NCI-H2196 (cell line): Measurements from ENCODE around the gene KCMF1.

Source experiments
- DNase-seq: peaks from one replicate; lab custom pipeline; 2025; ENCODE audit not compliant: unreplicated experiment; lab: John Stamatoyannopoulos, UW

Gene KCMF1

DNA sequence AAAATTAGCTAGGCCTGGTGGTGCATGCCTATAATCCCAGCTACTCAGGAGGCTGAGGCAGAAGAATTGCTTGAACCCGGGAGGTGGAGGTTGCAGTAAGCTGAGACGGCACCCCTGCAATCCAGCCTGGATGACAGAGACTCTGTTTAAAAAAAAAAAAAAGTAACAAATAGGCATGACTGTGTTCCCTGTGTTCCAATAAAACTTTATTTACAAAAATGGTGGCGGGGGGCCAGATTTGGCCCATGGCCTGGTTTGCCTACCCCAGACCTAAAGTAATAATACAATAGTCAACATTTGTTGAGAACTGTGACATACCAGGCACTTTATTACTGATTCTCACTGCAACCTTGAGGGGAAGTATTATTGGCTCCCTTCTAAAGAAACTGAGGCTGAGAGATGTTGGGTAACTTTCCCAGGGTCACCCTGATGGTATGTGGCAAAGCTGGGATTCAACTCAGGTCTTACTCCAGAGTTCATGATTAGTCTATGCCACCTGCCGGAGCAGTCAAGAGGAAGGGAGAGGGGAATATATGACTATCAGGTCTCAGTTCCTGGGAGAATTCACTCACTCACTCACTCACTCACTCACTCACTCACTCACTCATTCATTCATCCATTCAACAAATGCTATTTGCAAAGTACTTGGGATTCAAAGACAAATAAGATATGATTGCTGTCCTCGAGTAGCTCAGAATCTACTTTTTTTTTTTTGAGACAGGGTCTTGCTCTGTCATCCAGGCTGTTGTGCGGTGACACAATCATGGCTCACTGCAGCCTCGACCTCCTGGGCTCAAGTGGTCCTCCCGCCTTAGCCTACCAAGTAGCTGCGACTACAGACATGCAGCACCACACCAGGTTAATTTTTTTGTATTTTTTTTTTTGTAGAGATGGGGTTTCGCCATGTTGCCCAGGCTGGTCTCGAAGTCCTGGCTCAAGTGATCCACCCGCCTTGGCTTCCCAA is 14.3 kb upstream of the KCMF1 start:
- no peak for DNase-seq

DNA sequence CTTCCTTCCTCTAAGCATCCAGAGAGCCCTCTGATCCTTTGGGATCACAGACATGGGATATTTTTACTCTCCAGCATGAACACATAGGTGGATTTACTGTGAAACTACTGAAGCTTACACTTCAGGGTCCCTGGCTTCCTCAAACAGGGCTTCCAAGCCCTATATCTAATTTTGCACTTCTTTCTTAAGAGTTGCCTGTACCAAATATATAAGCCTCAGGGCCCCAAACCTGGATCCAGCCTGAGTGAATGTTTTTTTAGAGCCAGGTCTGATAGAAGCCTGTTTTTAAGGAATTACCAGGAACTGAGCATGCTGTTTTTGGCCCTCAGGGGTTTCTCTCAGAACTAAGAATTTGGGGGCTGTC is 13.2 kb upstream of the KCMF1 start:
- DNase-seq, result no peak

DNA sequence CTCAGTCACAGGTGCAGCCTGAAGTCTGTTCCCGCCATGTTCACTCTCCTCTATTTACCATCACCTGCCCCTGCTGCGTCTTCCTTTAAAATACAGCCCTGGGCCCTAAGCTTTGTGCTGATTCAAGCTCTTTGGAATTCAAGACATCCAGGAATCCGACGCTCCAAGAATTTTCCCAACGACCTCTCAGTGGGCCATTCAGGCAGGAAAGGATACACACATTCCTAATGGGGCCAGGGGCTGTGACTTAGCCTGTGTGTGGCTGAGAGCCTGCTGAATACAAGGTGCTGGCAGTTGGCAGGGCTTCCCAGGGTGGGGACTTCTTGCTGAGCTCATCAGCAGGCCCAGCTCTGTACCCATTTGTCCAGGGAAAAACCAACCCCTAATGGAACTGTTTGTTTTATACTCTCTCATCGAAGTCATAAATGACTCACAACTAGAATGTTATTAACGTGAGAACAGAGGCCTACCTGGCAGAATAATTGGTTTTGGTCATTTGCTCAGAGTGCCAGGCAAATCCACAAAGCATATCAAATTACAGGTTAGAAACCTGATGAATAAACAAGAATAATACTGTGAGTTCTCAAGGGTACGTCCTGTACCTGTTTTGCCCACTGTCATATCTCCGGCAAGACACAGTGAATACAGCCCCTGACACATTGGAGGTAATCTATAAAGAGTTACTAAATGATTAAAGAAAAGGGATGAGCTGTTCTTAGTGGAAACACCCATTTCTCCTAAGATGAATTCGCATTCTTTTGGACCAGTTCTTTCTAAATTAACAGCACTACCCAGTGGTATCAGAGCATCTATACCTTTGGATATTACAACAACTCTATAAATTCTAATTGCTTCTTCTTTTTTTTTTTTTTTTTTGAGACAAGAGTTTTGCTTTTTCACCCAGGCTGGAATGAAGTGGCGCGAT is 12.6 kb upstream of the KCMF1 start:
- peak; percentile 37 for DNase-seq

DNA sequence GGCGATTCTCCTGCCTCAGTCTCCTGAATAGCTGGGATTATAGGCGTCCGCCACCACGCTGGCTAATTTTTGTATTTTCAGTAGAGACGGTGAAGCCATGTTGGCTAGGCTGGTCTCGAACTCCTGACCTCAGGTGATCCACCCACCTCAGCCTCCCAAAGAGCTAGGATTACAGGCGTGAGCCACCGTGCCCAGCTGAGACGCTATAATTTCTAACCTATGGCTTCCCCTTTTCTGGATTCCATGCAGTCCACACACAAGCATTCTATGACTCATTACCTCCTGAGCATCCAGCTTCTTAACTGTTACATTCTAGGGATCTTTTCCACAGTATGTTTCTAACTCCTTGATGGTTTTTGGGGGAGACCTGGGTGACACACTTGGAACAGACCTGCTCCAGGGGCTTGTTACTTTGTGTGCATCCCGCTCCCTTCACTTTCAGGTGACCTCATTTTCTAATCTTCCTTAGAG is 11.8 kb upstream of the KCMF1 start:
- no peak for DNase-seq

DNA sequence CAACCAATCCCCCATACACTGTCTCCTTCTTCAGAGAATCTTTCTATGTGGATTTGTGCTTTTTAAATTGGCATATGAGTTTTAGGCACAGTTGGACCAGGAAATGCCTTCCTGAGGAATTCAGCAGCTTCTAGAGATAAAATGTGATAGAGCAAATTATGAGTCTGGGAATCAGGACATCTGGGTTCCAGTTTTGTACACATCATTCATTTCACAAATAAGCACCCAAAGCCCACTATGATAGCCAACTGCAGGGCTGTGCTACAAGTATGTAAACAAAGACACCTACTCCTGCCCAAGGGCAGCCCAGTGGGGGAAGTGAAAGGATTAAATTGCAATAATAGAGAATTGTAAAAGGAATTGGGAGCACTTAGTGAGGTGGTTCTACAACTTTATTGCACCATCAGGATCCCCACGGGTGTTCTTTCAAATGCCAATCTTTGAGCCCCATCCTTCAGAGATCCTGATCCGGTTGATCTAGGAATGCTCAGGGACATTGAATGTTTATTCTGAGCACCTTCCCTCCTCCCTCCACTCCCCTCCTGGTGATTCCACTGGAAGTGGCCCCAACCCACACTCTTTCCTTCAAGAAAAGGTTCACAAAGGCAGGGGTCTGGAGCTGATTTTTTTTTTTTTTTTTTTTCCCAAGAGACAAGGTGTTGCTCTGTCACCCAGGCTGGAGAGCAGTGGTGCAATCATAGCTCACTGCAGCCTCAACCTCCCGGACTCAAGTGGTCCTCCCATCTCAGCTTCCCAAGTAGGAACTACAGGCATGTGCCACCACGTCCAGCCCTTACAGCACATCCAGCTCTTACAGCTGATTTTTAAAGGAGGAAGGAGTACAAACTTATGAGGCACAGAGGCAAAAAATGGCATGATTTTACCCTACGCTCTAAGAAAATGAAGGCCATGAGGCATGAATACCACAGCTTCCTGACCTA is 11.1 kb upstream of the KCMF1 start:
- no peak for DNase-seq

DNA sequence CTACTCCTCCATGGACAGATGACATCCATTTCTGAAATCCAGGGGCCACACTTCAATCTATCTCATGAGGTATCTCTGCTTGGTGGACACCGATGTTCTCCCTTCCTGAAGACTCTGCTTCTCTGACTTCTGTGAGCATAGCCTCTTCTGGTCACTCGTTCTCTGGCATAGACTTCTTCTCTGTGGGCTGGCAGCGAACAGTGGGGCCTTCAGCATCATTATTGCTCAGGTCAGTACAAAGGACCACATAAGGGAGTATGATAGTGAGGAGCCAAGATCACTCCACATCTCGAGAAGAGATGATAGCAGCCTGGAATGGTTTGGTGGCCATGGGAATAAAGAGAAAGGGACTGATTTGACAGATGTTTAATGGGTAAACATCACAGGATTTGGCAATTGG is 8.0 kb upstream of the KCMF1 start:
- no peak for DNase-seq

DNA sequence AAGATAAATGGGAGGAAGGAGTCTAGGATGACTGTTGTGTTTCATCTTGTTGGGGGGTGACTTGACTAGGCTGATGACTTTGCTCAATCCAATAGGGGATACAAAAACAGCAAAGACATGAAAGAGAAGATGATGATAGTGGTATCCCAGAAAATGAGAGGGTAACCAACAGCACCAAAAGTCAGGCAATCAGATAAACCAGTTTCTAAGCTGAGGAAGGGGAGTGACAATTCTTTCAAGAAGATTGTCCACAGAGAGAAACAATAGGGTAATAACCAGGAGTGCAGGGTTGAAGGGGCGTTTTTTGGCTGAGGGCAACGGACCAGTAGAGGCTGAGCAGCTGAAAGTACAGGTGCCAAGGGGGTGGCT is 7.7 kb upstream of the KCMF1 start:
- DNase-seq, result no peak

DNA sequence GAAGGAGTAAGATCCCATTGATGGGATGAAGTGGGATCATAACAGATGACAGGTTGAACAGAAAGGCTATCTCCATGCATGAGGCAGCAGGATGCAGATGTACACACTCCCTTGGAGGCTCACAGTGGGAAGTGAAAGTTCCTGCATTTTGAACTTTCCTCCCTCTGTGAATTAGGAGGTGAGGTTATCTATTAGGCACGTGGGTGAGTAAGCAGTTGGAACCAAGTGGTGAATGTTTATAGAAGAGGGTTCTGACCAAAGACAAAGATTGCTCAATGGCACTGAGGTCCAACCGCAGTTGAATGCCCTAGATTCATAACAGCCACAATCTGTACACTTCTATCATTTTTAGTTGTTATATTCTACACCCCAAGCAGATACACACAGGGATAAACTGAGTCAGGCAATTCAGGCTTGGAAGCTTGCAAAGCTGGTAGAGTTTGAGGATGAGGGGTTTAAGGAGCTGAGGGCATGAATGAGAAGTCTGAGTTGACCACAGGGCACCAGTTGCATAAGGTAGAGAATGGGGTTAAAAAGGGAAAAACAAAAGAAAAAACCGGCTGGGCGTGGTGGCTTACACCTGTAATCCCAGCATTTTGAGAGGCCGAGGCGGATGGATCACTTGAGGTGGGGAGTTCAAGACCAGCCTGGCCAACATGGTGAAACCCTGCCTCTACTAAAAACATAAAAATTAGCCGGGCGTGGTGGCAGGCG is 7.1 kb upstream of the KCMF1 start:
- no peak for DNase-seq

DNA sequence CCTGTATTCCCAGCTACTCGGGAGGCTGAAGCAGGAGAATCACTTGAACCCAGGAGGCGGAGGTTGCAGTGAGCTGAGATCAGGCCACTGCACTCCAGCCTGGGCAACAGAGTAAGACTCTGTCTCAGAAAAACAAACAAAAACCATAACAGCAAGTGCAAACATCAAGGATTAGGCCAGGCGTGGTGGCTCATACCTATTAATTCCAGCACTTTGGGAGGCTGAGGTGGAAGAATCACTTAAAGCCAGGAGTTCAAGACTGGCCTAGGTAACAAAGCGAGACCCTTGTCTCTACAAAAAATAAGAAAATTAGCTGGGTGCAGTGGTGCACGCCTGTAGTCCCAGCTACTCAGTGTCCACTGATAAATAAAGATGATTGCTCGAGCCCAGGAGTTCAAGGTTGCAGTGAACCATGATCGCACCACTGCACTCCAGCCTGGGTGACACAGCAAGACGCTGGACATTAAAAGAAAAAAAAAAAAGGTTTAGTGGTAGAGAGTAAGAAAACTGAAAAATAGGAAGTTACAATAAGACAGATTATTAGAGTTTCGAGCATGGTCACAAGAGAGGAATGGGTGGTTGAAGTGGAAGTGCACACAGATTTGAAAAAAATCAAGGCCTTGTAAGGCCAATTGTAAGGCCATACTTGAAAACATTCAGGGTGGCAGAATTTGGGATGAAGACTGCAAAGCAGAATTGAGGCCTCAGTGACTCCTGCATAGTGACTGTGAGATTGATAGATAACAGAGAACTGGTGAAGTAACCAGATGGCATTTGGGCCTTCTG is 6.4 kb upstream of the KCMF1 start:
- DNase-seq, result no peak

DNA sequence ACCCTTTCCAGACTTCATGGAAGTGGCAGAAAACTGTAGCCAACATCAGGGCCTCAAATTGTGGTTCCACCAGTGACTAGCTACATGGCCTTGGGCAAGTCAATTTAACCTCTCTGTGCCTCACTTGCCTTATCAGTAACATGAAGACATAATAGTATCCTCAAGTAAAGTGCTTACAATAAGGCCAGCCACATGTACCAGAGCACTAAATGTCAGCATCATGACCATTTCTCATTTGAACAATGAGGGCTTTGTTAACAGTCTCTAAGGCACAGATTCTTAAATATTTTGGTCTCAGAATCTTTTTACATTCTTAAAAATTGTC is 5.8 kb upstream of the KCMF1 start:
- DNase-seq, result no peak

DNA sequence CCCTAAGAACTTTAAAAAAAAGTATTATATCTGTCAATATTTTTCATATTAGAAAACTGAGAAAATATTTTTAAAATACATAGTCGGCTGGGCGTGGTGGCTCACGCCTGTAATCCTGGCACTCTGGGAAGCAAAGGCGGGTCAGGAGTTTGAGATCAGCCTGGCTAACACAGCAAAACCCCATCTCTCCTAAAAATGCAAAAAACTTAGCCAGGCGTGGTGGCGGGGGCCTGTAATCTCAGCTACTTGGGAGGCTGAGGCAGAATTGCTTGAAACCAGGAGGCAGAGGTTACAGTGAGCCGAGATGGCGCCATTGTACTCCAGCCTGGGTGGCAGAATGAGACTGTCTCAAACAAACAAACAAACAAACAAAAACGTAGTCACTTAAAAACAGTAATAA is 5.1 kb upstream of the KCMF1 start:
- DNase-seq, result no peak

DNA sequence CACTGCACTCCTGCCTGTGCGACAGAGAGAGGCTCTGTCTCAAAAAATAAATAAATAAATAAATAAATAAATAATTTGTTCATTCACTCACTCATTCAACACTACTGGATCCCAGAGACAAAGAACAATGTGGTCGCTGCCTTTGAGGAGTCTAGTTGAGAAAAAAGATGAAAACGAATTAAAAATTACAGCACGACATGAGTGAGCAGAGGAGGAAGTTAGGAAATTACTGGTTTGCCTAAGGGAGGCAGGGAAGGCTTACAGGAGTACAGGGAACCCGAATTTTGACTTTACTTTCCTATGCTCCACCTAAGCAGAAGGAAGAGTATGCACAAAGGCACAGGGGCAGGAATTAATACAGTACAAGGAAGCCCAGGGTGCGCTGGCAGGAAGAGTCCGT is 4.2 kb upstream of the KCMF1 start:
- no peak for DNase-seq

DNA sequence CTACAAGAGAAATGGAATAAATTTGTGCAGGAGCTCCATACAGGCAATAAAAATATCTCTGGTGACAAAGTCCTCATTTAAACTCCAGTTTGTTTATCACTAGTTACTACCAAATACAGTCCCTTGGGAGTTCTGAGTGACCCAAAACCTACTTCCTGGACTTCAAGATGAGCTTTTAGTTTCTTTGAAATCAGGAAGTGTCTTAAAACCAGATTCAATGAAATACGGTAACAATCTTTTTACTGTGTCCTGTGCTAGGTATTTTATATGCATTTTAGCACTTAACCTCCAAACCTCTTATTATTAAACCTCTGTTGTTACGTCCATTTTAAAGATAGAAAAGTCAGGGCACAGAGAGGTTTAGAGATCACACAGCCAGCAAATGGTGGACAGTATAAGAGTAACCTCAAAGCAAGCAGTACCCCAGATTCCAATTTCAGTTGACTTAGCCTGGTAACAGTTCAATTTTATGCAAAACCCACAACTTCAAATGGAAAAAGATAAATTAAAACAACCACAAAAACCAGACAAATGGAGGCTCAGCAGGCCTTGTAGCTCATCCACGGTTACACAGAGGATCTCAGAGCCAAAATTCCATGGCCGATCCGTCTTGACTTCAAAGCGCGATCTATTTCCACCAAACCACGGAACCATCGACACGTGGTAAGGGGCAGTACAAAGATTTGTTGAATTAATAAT is 1.3 kb upstream of the KCMF1 start:
- DNase-seq, result no peak

DNA sequence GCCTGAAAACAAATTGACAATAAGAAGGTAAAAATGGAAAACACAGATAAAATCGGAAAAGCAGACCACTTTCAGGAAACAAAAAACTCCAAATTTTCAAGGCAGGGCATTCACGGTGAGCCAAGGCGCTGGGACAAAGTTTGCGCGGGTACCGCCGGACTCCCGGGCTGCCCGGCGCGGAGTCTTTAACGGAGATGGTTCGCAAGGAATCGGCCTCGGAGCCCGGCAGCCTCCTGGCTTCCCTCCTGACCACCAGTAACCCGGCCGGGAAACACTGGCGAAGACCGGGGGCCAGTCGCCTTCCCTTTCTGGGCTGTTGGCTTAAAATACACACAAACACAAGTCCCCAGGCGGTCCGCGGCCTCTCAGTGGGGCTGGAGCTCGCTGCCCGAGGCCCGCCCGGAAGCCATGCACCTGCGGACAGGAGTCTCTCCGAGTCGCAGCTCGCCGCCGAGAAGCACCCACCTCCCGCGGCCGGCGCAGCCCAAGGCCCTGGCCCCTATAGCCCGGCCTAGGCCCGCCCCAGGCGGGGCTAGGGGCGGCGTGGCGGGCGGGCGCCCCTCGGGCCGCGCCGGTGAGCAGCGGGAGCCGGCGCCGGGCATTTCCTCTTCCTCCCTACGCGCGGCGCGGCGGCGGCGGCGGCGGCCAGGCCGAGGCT is 622 bp upstream of the KCMF1 start:
- no peak for DNase-seq

DNA sequence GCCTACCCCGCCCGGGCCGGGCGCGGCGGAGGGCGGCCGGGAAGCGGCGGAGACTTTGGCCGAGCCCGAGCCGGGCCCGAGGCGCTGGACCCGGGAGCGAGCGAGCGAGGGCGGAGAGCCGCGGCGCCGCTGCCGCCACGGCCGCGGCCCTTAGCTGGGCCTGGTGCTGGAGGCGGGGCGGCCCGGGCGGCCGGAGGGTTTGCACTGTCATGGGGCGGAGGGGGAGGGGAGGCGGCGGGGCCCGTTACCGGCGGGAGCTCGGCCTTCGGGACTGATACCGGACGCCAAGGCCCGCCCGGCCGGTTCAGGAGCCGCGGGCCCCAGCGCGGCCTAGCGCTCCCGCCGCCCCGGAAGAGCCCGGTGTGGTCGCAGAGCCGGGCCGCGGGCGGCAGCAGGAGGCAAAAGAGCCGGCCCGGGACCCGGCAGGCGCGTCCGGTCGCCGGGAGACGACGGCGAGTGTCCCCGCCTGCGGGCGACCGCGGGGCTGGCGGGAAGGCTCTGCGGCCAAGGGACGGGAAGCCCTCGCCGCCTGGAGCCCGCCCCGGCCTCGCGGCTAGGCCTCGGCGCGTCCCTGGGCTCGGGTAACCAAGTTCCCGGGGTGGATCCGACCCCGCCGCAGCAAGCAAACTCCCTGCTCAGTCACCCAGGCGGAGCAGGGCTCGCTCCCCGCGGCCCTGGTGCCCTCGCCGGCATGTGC is 697 bp downstream of the KCMF1 start:
- DNase-seq, result no peak

DNA sequence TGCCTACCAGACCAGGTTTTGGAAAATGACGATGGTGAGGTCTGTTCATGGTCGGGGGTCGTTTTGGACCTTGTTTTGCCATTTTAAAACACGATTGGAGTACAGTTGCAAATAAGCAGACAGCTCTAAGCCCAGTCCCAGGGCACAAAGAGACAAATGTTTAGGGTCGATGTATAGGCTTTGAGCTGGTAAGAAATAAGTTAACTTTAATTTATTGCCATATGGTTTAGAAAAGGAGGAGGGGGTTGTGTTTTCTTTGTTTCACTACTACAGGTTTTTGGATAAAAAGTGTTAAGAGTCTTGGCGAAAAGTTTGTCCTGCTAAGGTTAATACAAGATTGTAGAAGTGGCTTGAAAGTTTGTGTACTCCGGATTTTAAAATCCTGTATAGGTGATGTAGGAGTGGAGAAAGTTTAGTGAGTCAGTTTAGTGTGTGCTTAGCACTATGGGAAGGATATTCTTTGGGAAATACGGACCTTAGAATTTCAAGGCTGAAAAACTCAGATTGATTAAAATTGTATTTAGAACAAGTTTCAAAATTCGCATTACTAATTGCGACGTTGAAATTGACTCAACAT is 1.3 kb downstream of the KCMF1 start:
- DNase-seq, result no peak

DNA sequence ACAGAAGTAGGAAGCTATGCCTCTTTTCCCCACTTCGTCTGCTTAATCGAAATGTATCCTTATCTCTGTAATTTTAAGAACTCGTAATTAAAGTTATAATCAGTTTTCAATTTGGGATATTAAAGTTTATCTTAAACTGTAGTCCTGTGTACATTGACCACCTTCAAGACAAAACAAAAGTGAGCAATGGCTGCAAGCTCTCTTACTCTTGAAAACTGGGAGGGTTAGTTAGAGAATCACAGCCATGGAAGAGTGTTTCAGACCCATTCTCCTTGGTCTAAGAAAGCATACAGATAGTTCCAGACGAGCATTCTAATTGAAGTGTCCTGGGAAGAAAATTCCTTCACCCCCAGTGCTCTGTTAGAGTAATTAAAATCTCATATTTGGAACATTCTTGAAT is 2.0 kb downstream of the KCMF1 start:
- DNase-seq, result no peak
